DOHH2 (cell line): ENCODE measurements around the gene SNX9.

ENCODE experiments used
- H3F3A ChIP-seq: fragments of 200-600 bp; sonication (generic), shearing (Covaris generic); 2 replicates; pipeline ENCODE4 v1.6.0; 2016; ENCODE audit warnings: antibody characterized with exemption, mild to moderate bottlenecking; ENCODE audit not compliant: control insufficient read depth, insufficient read depth
- H3K27ac ChIP-seq: fragments of 200-600 bp; sonication (generic); 2 replicates; pipeline ENCODE4 v1.5.1; 2014; ENCODE audit warnings: low read depth, mild to moderate bottlenecking, low read length, moderate library complexity
- H3K27me3 ChIP-seq: fragments of 200-600 bp; sonication (generic); 2 replicates; pipeline ENCODE4 v1.6.1; 2014; ENCODE audit warnings: mild to moderate bottlenecking, low read length, mixed read lengths; ENCODE audit not compliant: control insufficient read depth
- H3K36me3 ChIP-seq: fragments of 200-600 bp; sonication (generic); 2 replicates; pipeline ENCODE4 v1.6.1; 2014; ENCODE audit warnings: mild to moderate bottlenecking, low read length, moderate library complexity, mixed read lengths; ENCODE audit not compliant: control insufficient read depth
- H3K4me1 ChIP-seq: fragments of 200-600 bp; sonication (generic); 2 replicates; pipeline ENCODE4 v1.6.1; 2014; ENCODE audit warnings: mild to moderate bottlenecking, low read length, mixed read lengths; ENCODE audit not compliant: control insufficient read depth
- H3K4me2 ChIP-seq: fragments of 200-600 bp; sonication (generic); 2 replicates; pipeline ENCODE4 v1.6.0; 2014; ENCODE audit warnings: mild to moderate bottlenecking, low read length, moderate library complexity
- H3K4me3 ChIP-seq: fragments of 200-600 bp; sonication (generic); 2 replicates; pipeline ENCODE4 v1.5.1; 2014; ENCODE audit warnings: mild to moderate bottlenecking, low read length, mixed read lengths
- H3K79me2 ChIP-seq: fragments of 200-600 bp; sonication (generic); 2 replicates; pipeline ENCODE4 v1.6.1; 2014; ENCODE audit warnings: mild to moderate bottlenecking, low read length, mixed read lengths; ENCODE audit not compliant: control insufficient read depth
- H3K9me2 ChIP-seq: fragments of 200-600 bp; sonication (generic); replicated peaks from 2 replicates; pipeline ENCODE4 v1.6.1; 2014; ENCODE audit warnings: mild to moderate bottlenecking, low read length, mixed read lengths; ENCODE audit not compliant: control insufficient read depth
- H3K9me3 ChIP-seq: fragments of 200-600 bp; sonication (generic); 2 replicates; pipeline ENCODE4 v1.6.1; 2014; ENCODE audit warnings: antibody characterized with exemption, low read length, mixed read lengths; ENCODE audit not compliant: control insufficient read depth, insufficient read depth
- H4K20me1 ChIP-seq: fragments of 200-600 bp; sonication (generic); 2 replicates; pipeline ENCODE4 v1.6.0; 2014; ENCODE audit warnings: low read depth, mild to moderate bottlenecking, antibody characterized with exemption, low read length, moderate library complexity; ENCODE audit not compliant: control insufficient read depth, insufficient read depth
- EZH2phosphoT487 ChIP-seq: fragments of 200-600 bp; sonication (generic); IDR thresholded peaks from 2 replicates; pipeline ENCODE4 v1.6.1; 2017; ENCODE audit warnings: borderline replicate concordance, mild to moderate bottlenecking, antibody characterized with exemption, low read length, moderate library complexity, mixed read lengths
- TF ChIP-seq, protein P1 (sequence below): fragments of 200-600 bp; sonication (generic); IDR thresholded peaks from one replicate; pipeline ENCODE4 v1.5.1; 2014; ENCODE audit warnings: antibody characterized with exemption, mild to moderate bottlenecking, low read depth, low read length; ENCODE audit not compliant: poor library complexity, severe bottlenecking

SNX9 gene

DNA sequence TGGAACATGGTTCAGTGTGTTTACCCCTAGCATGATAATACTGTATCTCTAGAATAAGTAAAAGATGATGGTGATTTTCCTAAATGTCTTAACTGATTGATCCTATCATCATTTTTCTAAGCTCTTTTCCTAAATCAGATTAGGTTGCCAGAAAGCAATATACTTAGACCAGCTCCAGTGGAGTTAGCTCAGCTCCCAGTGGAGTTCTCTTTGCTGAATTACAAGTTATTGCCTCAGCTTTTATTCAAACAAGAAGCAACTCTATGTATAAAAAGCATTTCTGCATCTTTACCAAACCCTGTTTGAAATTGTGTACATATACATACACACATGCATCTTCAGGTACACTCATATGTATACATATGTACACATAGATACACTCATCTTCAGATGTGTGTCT lies 44.9 kb downstream of the SNX9 start:
- Histone ChIP-seq H3K4me1 (no peaks in the 10 kb centered on the region), H3K4me3 (no peak overlapping the region), H3K9me3 (no peaks in the 10 kb centered on the region), H3K4me2 (no peak overlapping the region), H3K27me3 (peaks cover 23% of the 10 kb centered on the region), H3K9me2 (no peaks in the 10 kb centered on the region), H3F3A (no peaks in the 10 kb centered on the region), H3K79me2 (no peaks in the 10 kb centered on the region), H3K27ac (no peak overlapping the region), H4K20me1 (no peaks in the 10 kb centered on the region), H3K36me3 (no peaks in the 10 kb centered on the region)
- TF ChIP-seq, protein P1, sequence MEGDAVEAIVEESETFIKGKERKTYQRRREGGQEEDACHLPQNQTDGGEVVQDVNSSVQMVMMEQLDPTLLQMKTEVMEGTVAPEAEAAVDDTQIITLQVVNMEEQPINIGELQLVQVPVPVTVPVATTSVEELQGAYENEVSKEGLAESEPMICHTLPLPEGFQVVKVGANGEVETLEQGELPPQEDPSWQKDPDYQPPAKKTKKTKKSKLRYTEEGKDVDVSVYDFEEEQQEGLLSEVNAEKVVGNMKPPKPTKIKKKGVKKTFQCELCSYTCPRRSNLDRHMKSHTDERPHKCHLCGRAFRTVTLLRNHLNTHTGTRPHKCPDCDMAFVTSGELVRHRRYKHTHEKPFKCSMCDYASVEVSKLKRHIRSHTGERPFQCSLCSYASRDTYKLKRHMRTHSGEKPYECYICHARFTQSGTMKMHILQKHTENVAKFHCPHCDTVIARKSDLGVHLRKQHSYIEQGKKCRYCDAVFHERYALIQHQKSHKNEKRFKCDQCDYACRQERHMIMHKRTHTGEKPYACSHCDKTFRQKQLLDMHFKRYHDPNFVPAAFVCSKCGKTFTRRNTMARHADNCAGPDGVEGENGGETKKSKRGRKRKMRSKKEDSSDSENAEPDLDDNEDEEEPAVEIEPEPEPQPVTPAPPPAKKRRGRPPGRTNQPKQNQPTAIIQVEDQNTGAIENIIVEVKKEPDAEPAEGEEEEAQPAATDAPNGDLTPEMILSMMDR = no peak
- no peak for TF ChIP-seq EZH2phosphoT487

DNA sequence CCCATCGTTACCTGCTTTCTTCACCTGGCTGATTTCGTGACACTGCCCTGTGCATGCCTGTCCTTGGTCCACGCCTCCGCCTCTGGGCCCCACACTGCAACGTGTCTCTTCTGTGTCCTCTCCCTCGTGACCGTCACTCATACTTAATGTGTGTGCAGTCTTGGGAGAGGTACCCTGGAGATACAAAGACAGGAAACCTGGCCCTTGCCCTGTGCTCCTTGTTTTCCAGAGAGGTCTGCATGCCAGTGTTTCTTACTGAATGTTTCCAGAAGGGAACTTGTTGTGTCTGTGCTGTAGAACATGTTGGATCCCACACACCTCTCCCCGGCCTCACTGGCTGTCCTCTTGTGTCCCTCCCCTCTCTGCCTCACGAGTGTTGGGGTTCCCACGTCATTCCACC lies 45.8 kb downstream of the SNX9 start:
- Histone ChIP-seq H3K9me2 (no peaks in the 10 kb centered on the region), H3K4me3 (no peak overlapping the region), H4K20me1 (no peaks in the 10 kb centered on the region), H3K79me2 (no peaks in the 10 kb centered on the region), H3K27me3 (peaks cover 17% of the 10 kb centered on the region), H3K4me1 (no peaks in the 10 kb centered on the region), H3K9me3 (no peaks in the 10 kb centered on the region), H3K36me3 (no peaks in the 10 kb centered on the region), H3F3A (no peaks in the 10 kb centered on the region), H3K4me2 (no peak overlapping the region), H3K27ac (no peak overlapping the region)
- TF ChIP-seq EZH2phosphoT487 = no peak
- TF ChIP-seq, protein P1 = no peak

DNA sequence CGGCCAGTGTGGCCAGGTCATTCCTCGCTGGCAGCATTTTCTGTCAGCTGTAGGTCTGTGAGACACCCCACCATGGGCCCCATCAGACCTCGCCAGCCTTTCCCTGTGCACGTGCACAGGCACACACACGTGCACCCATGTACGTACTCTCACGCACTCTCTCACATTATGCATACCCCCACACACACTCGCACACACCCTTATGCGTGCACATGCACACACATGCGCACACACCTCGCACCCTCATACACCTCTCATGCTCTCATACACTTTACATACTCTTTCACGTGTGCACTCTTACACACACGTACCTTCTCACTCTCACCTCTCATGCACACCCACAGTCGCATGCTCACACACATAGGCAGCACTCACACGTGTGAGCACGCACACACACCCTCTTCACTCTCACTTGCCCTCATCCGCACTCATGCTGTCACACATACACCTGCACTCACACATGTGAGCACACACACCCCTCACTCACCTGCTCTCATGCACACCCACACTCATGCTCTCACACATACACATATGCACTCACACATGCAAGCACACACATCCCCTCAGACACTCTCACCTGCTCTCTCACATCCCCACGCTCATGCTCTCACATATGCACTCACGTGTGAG lies 46.7 kb downstream of the SNX9 start:
- no peak for TF ChIP-seq EZH2phosphoT487
- TF ChIP-seq, protein P1 = no peak
- Histone ChIP-seq H3K79me2 (no peaks in the 10 kb centered on the region), H3K4me3 (no peak overlapping the region), H3K4me2 (no peak overlapping the region), H3K27ac (no peak overlapping the region), H3K9me3 (no peaks in the 10 kb centered on the region), H3K36me3 (no peaks in the 10 kb centered on the region), H3F3A (no peaks in the 10 kb centered on the region), H3K4me1 (no peaks in the 10 kb centered on the region), H3K27me3 (peaks cover 24% of the 10 kb centered on the region), H3K9me2 (no peaks in the 10 kb centered on the region), H4K20me1 (no peaks in the 10 kb centered on the region)
